ENCODE measurements around the gene TBK1. TPM values are rescaled to one million over a fixed set of nuclear protein-coding genes. Genes with fewer than 3 reads are reported as not detected.

Gene TBK1
- polyA plus RNA-seq, 2 of the 4 experiments (the other 2 are of a cell fraction) = 29.3 to 52.5 TPM

DNA sequence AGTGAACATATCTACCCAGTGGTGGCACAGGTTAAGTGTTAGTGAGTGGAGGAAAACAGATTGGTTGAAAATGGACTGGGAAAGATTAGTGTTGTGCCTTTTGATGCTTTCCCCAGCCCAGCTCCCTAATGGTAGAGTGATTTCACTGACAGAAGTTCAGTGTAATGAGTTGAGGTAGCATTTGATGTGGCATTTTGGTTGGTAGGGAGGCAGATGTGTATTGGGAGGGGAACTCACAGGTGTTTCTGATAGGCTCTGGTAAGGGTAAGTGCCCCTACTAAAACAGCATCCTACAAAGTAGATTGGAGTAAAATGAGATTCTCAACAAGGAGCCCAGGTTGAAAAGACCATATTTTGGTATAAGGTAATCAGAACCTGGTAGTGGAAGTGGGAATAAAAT is 4.2 kb downstream of the TBK1 start:
- DNase-seq (ENCODE audit: low read depth in 1 of 2, low spot score in 1 of 2) (no peak), ATAC-seq (no peak), FAIRE-seq (no peak)
- H3K27ac ChIP-seq = no peak overlapping the region
- TF ChIP-seq EHF (CRISPR knock-in tag; IDR thresholded peaks at IDR 0.05) = no peak
- TF ChIP-seq PHF8 (IDR thresholded peaks at IDR 0.05; ENCODE audit: borderline replicate concordance, low read depth) = no peak
- TF ChIP-seq, protein P1, sequence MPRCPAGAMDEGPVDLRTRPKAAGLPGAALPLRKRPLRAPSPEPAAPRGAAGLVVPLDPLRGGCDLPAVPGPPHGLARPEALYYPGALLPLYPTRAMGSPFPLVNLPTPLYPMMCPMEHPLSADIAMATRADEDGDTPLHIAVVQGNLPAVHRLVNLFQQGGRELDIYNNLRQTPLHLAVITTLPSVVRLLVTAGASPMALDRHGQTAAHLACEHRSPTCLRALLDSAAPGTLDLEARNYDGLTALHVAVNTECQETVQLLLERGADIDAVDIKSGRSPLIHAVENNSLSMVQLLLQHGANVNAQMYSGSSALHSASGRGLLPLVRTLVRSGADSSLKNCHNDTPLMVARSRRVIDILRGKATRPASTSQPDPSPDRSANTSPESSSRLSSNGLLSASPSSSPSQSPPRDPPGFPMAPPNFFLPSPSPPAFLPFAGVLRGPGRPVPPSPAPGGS (IDR thresholded peaks at IDR 0.05) = no peak
- no peak for TF ChIP-seq HOXA7 (CRISPR knock-in tag; IDR thresholded peaks at IDR 0.05)
- no peak for TF ChIP-seq TFCP2L1 (CRISPR knock-in tag; IDR thresholded peaks at IDR 0.05)
- TF ChIP-seq MAFK (IDR thresholded peaks at IDR 0.05; ENCODE audit: partially characterized antibody) = no peak
- H3K4me3 ChIP-seq = no peak overlapping the region
- ChIA-PET CTCF (interaction anchor here (1.0 kb wide), 1 partner anchor 629 kb away, joined by 3 read pairs; no protein-coding TSS in a partner anchor), POLR2A (no interaction called here)
- H3K4me1 ChIP-seq = peaks cover 32% of the 10 kb centered on the region
- no peak overlapping the region for H3K4me2 ChIP-seq
- no peaks in the 10 kb centered on the region for H3K9me3 ChIP-seq

DNA sequence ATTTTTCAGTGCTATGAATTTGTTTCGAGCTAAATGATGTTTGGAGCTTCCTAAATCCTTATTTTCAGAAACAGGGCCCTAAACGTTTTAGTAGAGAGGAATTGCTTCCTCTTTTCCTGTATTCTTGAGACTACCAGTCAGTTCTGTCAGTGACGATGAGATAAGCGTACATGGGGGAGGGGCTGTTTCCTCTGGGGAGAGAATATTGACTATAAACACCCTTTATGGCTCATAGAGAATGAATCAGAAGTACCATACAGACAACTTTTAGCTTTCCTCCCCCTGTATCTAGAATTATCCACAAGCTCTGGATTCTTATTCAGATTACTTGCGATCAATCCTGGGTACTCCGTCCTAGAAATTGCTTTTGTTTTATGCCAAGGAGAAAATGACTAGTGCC is 5.1 kb downstream of the TBK1 start:
- POLR2A ChIA-PET = no interaction called here
- DNase-seq (ENCODE audit: low read depth in 1 of 2, low spot score in 1 of 2) (no peak), ATAC-seq (no peak), FAIRE-seq (no peak)
- CTCF ChIA-PET = interaction anchor here (1.2 kb wide), 1 partner anchor 151 kb away, joined by 4 read pairs; no protein-coding TSS in a partner anchor
- 85% methylated on average over 6 of the region's 6 CpGs for WGBS (ENCODE audit: missing lambda C conversion rate)
- TF ChIP-seq RARB (CRISPR knock-in tag; IDR thresholded peaks at IDR 0.05) (no peak), HDAC2 (IDR thresholded peaks at IDR 0.05) (no peak), POLR2A (IDR thresholded peaks at IDR 0.05; ENCODE audit: low read length) (no peak), JUNB (IDR thresholded peaks at IDR 0.05) (no peak)
- Histone ChIP-seq H3K9me3 (no peaks in the 10 kb centered on the region), H3K4me2 (no peak overlapping the region), H3K27ac (no peak overlapping the region), H3K4me3 (no peak overlapping the region), H3K4me1 (peaks cover 39% of the 10 kb centered on the region)

DNA sequence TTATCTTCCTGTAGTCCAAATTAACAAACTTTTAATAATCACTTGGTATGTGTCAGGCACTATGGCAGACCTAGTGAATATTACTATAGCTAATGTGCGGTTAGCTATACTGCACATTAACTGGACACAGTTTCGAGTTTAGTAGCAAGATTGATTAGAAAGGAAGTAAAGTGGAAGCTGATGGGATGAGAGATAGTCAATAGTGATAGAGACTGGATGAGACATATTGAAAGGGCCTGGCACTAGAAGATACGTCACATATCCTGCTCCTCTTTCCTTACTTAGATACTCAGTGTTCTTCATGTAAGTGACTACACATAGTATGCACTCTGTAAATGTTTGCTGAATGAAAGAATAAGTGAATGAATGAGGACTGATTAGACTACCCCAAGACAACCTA is 5.5 kb downstream of the TBK1 start:
- FAIRE-seq (no peak), ATAC-seq (no peak), DNase-seq (ENCODE audit: low read depth in 1 of 2, low spot score in 1 of 2) (no peak)
- Histone ChIP-seq H3K4me1 (peaks cover 39% of the 10 kb centered on the region), H3K9me3 (no peaks in the 10 kb centered on the region), H3K4me2 (no peak overlapping the region), H3K4me3 (no peak overlapping the region), H3K27ac (no peak overlapping the region)
- 93% methylated on average over 3 of the region's 3 CpGs for WGBS (ENCODE audit: missing lambda C conversion rate)
- no peak for TF ChIP-seq PHF8 (IDR thresholded peaks at IDR 0.05; ENCODE audit: borderline replicate concordance, low read depth)
- TF ChIP-seq EHF (CRISPR knock-in tag; IDR thresholded peaks at IDR 0.05) = no peak
- no peak for TF ChIP-seq POLR2A (IDR thresholded peaks at IDR 0.05; ENCODE audit: low read length)
- no peak for TF ChIP-seq CEBPB (IDR thresholded peaks at IDR 0.05)
- POLR2A ChIA-PET = no interaction called here
- CTCF ChIA-PET = interaction anchor here (1.2 kb wide), 1 partner anchor 151 kb away, joined by 4 read pairs; no protein-coding TSS in a partner anchor

DNA sequence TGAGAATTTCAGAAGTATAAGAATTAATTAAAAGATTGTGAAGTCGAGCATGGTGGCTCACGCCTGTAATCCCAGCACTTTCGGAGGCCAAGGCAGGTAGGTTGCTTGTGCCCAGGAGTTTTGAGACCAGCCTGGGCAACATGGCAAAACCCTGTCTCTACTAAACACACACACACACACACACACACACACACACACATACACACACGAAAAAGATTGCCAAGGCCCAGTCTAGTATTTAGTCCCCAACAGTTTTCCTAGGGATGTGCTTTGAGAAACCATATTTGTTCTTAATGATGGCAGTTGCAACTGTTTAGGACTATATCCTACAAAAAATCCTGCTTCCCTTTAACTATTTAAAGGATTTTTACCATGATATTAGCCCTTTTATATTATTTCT is 6.0 kb downstream of the TBK1 start:
- ATAC-seq (no peak), FAIRE-seq (no peak), DNase-seq (ENCODE audit: low read depth in 1 of 2, low spot score in 1 of 2) (no peak)
- H3K4me2 ChIP-seq = no peak overlapping the region
- POLR2A ChIA-PET = no interaction called here
- CTCF ChIA-PET = no interaction called here
- 68% methylated on average over 4 of the region's 4 CpGs for WGBS (ENCODE audit: missing lambda C conversion rate)
- peaks cover 39% of the 10 kb centered on the region for H3K4me1 ChIP-seq
- no peak overlapping the region for H3K27ac ChIP-seq
- H3K4me3 ChIP-seq = no peak overlapping the region
- H3K9me3 ChIP-seq = no peaks in the 10 kb centered on the region
- TF ChIP-seq CBX2 (IDR thresholded peaks at IDR 0.05; ENCODE audit: borderline replicate concordance, low read depth) (no peak), PHF8 (IDR thresholded peaks at IDR 0.05; ENCODE audit: borderline replicate concordance, low read depth) (no peak), MAFK (IDR thresholded peaks at IDR 0.05; ENCODE audit: partially characterized antibody) (no peak), ATOH8 (CRISPR knock-in tag; IDR thresholded peaks at IDR 0.05; ENCODE audit: low read depth) (no peak)
- TF ChIP-seq, protein P1 (IDR thresholded peaks at IDR 0.05) = no peak
